ENCODE results near the gene SYT1. TPM values are rescaled to one million over a fixed set of nuclear protein-coding genes. Genes with fewer than 3 reads are reported as not detected.

The SYT1 gene
- total RNA-seq, 1 donor from 2014 or later: 174 TPM

GRCh38 chr12:79124385-79124784 lies 259.8 kb downstream of the SYT1 start:
- DNase-seq (ENCODE audit: low spot score in 2 of 2): no peak
- FAIRE-seq: no peak

- FAIRE-seq: no peak
- DNase-seq (ENCODE audit: low spot score in 2 of 2): no peak
These were observed 260.8 kb downstream of the SYT1 start for GRCh38 chr12:79125358-79125757.

- FAIRE-seq (no peak), DNase-seq (ENCODE audit: low spot score in 2 of 2) (no peak)
These were observed 262.7 kb downstream of the SYT1 start for GRCh38 chr12:79127271-79127751.

GRCh38 chr12:79128956-79129355 lies 264.4 kb downstream of the SYT1 start:
- DNase-seq (ENCODE audit: low spot score in 2 of 2) (no peak), FAIRE-seq (no peak)

- FAIRE-seq (no peak), DNase-seq (ENCODE audit: low spot score in 2 of 2) (no peak)
These were observed 274.3 kb downstream of the SYT1 start for GRCh38 chr12:79138872-79139271.

- DNase-seq (ENCODE audit: low spot score in 2 of 2): no peak
- no peak for FAIRE-seq
These were observed 276.1 kb downstream of the SYT1 start for GRCh38 chr12:79140711-79141110.

GRCh38 chr12:79141776-79142175 lies 277.2 kb downstream of the SYT1 start:
- FAIRE-seq: no peak

GRCh38 chr12:79143803-79144202 lies 279.2 kb downstream of the SYT1 start:
- DNase-seq (ENCODE audit: low spot score in 2 of 2): no peak
- FAIRE-seq: no peak

More at GRCh38 chr12:79141776-79142175, 277.2 kb downstream of the SYT1 start:
- no peak for DNase-seq (ENCODE audit: low spot score in 2 of 2)

GRCh38 chr12:79151956-79152355 lies 287.4 kb downstream of the SYT1 start:
- FAIRE-seq: no peak

GRCh38 chr12:79155683-79156082 lies 291.1 kb downstream of the SYT1 start:
- FAIRE-seq (no peak), DNase-seq (ENCODE audit: low spot score in 2 of 2) (no peak)

More at GRCh38 chr12:79151956-79152355, 287.4 kb downstream of the SYT1 start:
- DNase-seq (ENCODE audit: low spot score in 2 of 2): no peak

- FAIRE-seq: no peak
- DNase-seq (ENCODE audit: low spot score in 2 of 2): no peak
These were observed 292.4 kb downstream of the SYT1 start for GRCh38 chr12:79156846-79157463.

GRCh38 chr12:79161249-79161934 lies 296.8 kb downstream of the SYT1 start:
- FAIRE-seq: no peak

GRCh38 chr12:79162147-79162772 lies 297.7 kb downstream of the SYT1 start:
- DNase-seq (ENCODE audit: low spot score in 2 of 2) (no peak), FAIRE-seq (no peak)

More at GRCh38 chr12:79161249-79161934, 296.8 kb downstream of the SYT1 start:
- DNase-seq (ENCODE audit: low spot score in 2 of 2): no peak

GRCh38 chr12:79162948-79163347 lies 298.4 kb downstream of the SYT1 start:
- DNase-seq (ENCODE audit: low spot score in 2 of 2) (no peak), FAIRE-seq (no peak)

- FAIRE-seq: no peak
- DNase-seq (ENCODE audit: low spot score in 2 of 2): no peak
These were observed 300.3 kb downstream of the SYT1 start for GRCh38 chr12:79164890-79165289.

GRCh38 chr12:79168687-79169086 lies 304.1 kb downstream of the SYT1 start:
- no peak for FAIRE-seq
- no peak for DNase-seq (ENCODE audit: low spot score in 2 of 2)

- DNase-seq (ENCODE audit: low spot score in 2 of 2) (no peak), FAIRE-seq (no peak)
These were observed 310.1 kb downstream of the SYT1 start for GRCh38 chr12:79174626-79175025.

GRCh38 chr12:79183003-79183402 lies 318.4 kb downstream of the SYT1 start:
- FAIRE-seq (no peak), DNase-seq (ENCODE audit: low spot score in 2 of 2) (no peak)

- no peak for DNase-seq (ENCODE audit: low spot score in 2 of 2)
- no peak for FAIRE-seq
These were observed 319.4 kb downstream of the SYT1 start for GRCh38 chr12:79183926-79184325.

GRCh38 chr12:79186506-79186905 lies 321.9 kb downstream of the SYT1 start:
- DNase-seq (ENCODE audit: low spot score in 2 of 2) (no peak), FAIRE-seq (no peak)

- DNase-seq (ENCODE audit: low spot score in 2 of 2): no peak
- no peak for FAIRE-seq
These were observed 322.5 kb downstream of the SYT1 start for GRCh38 chr12:79187032-79187431.

GRCh38 chr12:79191391-79191790 lies 326.8 kb downstream of the SYT1 start:
- no peak for FAIRE-seq
- no peak for DNase-seq (ENCODE audit: low spot score in 2 of 2)

All from frontal cortex (tissue), 4 donors.